ENCODE measurements around the gene VSX1.

The VSX1 gene

DNA sequence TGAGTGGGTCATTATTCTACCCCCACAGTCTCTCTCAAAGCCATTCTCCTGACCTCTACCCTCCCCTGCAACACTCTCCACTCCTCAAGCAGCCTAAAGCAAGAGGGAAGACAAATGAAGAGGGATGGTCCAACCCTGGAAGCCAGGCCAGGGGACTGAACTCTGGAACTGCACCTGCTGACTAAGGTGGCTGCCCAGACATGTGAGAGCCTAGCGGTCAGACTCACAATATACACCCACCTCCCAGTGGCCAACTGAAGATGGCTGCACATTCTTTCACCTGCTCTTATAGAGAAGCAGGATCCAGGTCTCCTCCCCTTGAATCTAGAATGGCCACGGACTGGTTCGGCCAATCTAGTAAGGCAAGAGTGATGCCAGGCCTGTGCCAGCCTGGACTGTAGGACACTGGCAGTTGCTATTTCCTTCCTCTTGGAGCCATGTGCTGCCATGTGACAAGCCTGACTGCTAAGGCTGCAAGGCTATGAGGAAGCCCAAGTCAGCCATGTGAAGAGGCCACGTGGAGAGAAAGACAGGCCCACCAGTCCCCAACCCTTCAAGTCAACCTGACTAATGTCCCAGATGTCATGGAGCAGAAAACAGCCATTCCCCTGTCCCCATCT is 55.8 kb downstream of the VSX1 start:
- H3K9me3 Mint-ChIP-seq, result no peaks in the 10 kb centered on the region
- no peak for DNase-seq (ENCODE audit: low spot score)
- peaks cover 2% of the 10 kb centered on the region for H3K4me1 Mint-ChIP-seq (ENCODE audit: low read depth)
- H3K27me3 Mint-ChIP-seq (ENCODE audit: low read depth), result no peaks in the 10 kb centered on the region
- no peak overlapping the region for H3K27ac Mint-ChIP-seq
- peaks cover 17% of the 10 kb centered on the region for H3K36me3 Mint-ChIP-seq (ENCODE audit: low read depth)
- no peak overlapping the region for H3K4me3 Mint-ChIP-seq

Data from T-helper 2 cell treated with Interferon-gamma antibody and Interleukin-4, amounts not matched to agents 5 μg/mL and 100 μg/mL, for 36 hours (primary cell).